CD4-positive, CD25-positive, alpha-beta regulatory T cell (primary cell): ENCODE data around the gene TIAM2. TPM values are rescaled to one million over a fixed set of nuclear protein-coding genes. Genes with fewer than 3 reads are reported as not detected.

Source experiments
- ATAC-seq, 2 donors: fragments of 150-1000 bp; cut with Tn5 transposase; one replicate each; pipeline ENCODE4 v1.10.0; 2021; ENCODE audit warnings: low read depth in 2 of 2, moderate number of reproducible peaks in 2 of 2, moderate library complexity in 1 of 2
- DNase-seq, 3 donors: peaks; one replicate each; pipeline versions ENCODE4 v3.0.0 to v3.0.0-alpha.2; 2012 to 2022; ENCODE audit warnings: mixed read lengths in 1 of 3
- H3K27ac ChIP-seq: one replicate; pipeline ENCODE4 v1.7.0; 2013; ENCODE audit warnings: mild to moderate bottlenecking, low read length; ENCODE audit not compliant: insufficient read depth, poor library complexity, severe bottlenecking
- H3K27me3 ChIP-seq: one replicate; pipeline ENCODE4 v1.7.0; 2013; ENCODE audit warnings: low read length; ENCODE audit not compliant: control insufficient read depth, insufficient read depth
- H3K36me3 ChIP-seq: one replicate; pipeline ENCODE4 v1.7.0; 2013; ENCODE audit warnings: mild to moderate bottlenecking, low read length, moderate library complexity; ENCODE audit not compliant: control insufficient read depth, insufficient read depth
- H3K4me1 ChIP-seq: 2 replicates; pipeline ENCODE4 v1.7.0; 2013; ENCODE audit warnings: mild to moderate bottlenecking, low read length; ENCODE audit not compliant: insufficient read depth, control insufficient read depth, poor library complexity, severe bottlenecking
- H3K4me3 ChIP-seq: one replicate; pipeline ENCODE4 v1.7.0; 2013; ENCODE audit warnings: low read depth, mild to moderate bottlenecking, low read length, moderate library complexity
- H3K9me3 ChIP-seq, 2 experiments: 1 replicate in 1 of 2; 2 replicates in 1 of 2; pipeline ENCODE4 v1.7.0; 2013; ENCODE audit warnings: low read length in 2 of 2, mild to moderate bottlenecking in 1 of 2, moderate library complexity in 1 of 2; ENCODE audit not compliant: control insufficient read depth in 2 of 2
- H3K27ac Mint-ChIP-seq, 3 donors: one replicate each; pipeline ENCODE4 v1.8.0; 2020 to 2022; ENCODE audit warnings: mild to moderate bottlenecking in 3 of 3, mixed read lengths in 3 of 3, moderate library complexity in 2 of 3
- H3K27me3 Mint-ChIP-seq: one replicate; pipeline ENCODE4 v1.8.0; 2022; ENCODE audit warnings: mild to moderate bottlenecking, mixed read lengths
- H3K36me3 Mint-ChIP-seq: one replicate; pipeline ENCODE4 v1.8.0; 2020; ENCODE audit warnings: mixed read lengths
- H3K4me1 Mint-ChIP-seq, 4 donors: one replicate each; pipeline ENCODE4 v1.8.0; 2020 to 2022; ENCODE audit warnings: mixed read lengths in 4 of 4, mild to moderate bottlenecking in 1 of 4
- H3K4me3 Mint-ChIP-seq, 4 donors: one replicate each; pipeline ENCODE4 v1.8.0; 2020 to 2022; ENCODE audit warnings: mild to moderate bottlenecking in 4 of 4, mixed read lengths in 4 of 4, moderate library complexity in 3 of 4
- H3K9me3 Mint-ChIP-seq, 7 donors: one replicate each; pipeline ENCODE4 v1.8.0; 2020 to 2022; ENCODE audit warnings: mixed read lengths in 7 of 7, mild to moderate bottlenecking in 3 of 7, moderate library complexity in 2 of 7
- polyA plus RNA-seq, 4 donors: library from polyadenylated mRNA; unstranded; fragments of 300-500 nt; fragmentation: Illumina TruSeq; gene quantifications; one replicate each; pipeline ENCODE4 v1.2.3, GENCODE V29; 2021
- total RNA-seq: library from RNA; stranded (reverse); gene quantifications from one replicate; pipeline ENCODE4 v1.2.3, GENCODE V29; 2022

TIAM2 gene
- total and polyA plus RNA-seq, 5 donors from 2014 or later: 0.66 to 5.9 (median 1.3) TPM

GRCh38 chr6:155067956-155068615, 73.0 kb downstream of the TIAM2 start:
- H3K4me1 ChIP-seq: no peaks in the 10 kb centered on the region
- ATAC-seq (no peak), DNase-seq (no peak)
- Mint-ChIP-seq H3K27me3 (no peaks in the 10 kb centered on the region), H3K4me3 (no peak overlapping the region), H3K27ac (no peak overlapping the region), H3K36me3 (peaks cover 3% of the 10 kb centered on the region), H3K4me1 (no peaks in the 10 kb centered on the region), H3K9me3 (no peaks in the 10 kb centered on the region)
- no peaks in the 10 kb centered on the region for H3K27me3 ChIP-seq
- no peak overlapping the region for H3K4me3 ChIP-seq
- H3K9me3 ChIP-seq: no peaks in the 10 kb centered on the region
- H3K27ac ChIP-seq: no peak overlapping the region
- H3K36me3 ChIP-seq: no peaks in the 10 kb centered on the region

- no peaks in the 10 kb centered on the region for H3K27me3 Mint-ChIP-seq
- ATAC-seq (no peak), DNase-seq (no peak)
- Histone ChIP-seq H3K4me3 (no peak overlapping the region), H3K27ac (no peak overlapping the region), H3K4me1 (no peaks in the 10 kb centered on the region), H3K9me3 (no peaks in the 10 kb centered on the region), H3K27me3 (no peaks in the 10 kb centered on the region), H3K36me3 (no peaks in the 10 kb centered on the region)
- H3K27ac Mint-ChIP-seq: no peak overlapping the region
- H3K4me3 Mint-ChIP-seq: no peak overlapping the region
- peaks cover 3% of the 10 kb centered on the region for H3K36me3 Mint-ChIP-seq
- no peaks in the 10 kb centered on the region for H3K9me3 Mint-ChIP-seq
- no peaks in the 10 kb centered on the region for H3K4me1 Mint-ChIP-seq
Measured at GRCh38 chr6:155069543-155069942, 74.4 kb downstream of the TIAM2 start.

- H3K9me3 Mint-ChIP-seq: no peaks in the 10 kb centered on the region
- H3K27ac Mint-ChIP-seq: peak overlapping the region in 1 of 3 donors; percentile 32
- no peak for ATAC-seq
- DNase-seq: peak in 1 of 3 donors; percentile 16
- no peak overlapping the region for H3K4me3 Mint-ChIP-seq
- no peak overlapping the region for H3K4me3 ChIP-seq
- no peaks in the 10 kb centered on the region for H3K27me3 ChIP-seq
- H3K36me3 Mint-ChIP-seq: no peaks in the 10 kb centered on the region
- H3K36me3 ChIP-seq: no peaks in the 10 kb centered on the region
- H3K4me1 ChIP-seq: no peaks in the 10 kb centered on the region
- no peaks in the 10 kb centered on the region for H3K27me3 Mint-ChIP-seq
- H3K27ac ChIP-seq: no peak overlapping the region
- H3K9me3 ChIP-seq: no peaks in the 10 kb centered on the region
- H3K4me1 Mint-ChIP-seq: peaks cover 0 to 16% (median 9%) of the 10 kb centered on the region in 4 donors
Measured at GRCh38 chr6:155075930-155076695, 81.0 kb downstream of the TIAM2 start.

- no peaks in the 10 kb centered on the region for H3K27me3 Mint-ChIP-seq
- no peak overlapping the region for H3K27ac Mint-ChIP-seq
- no peak overlapping the region for H3K4me3 ChIP-seq
- H3K27me3 ChIP-seq: no peaks in the 10 kb centered on the region
- no peak for DNase-seq
- H3K36me3 ChIP-seq: no peaks in the 10 kb centered on the region
- H3K36me3 Mint-ChIP-seq: no peaks in the 10 kb centered on the region
- ATAC-seq: no peak
- peaks cover 0 to 16% (median 9%) of the 10 kb centered on the region in 4 donors for H3K4me1 Mint-ChIP-seq
- peak overlapping the region in 1 of 4 donors; percentile 34 for H3K4me3 Mint-ChIP-seq
- H3K9me3 ChIP-seq: no peaks in the 10 kb centered on the region
- H3K4me1 ChIP-seq: no peaks in the 10 kb centered on the region
- no peak overlapping the region for H3K27ac ChIP-seq
- H3K9me3 Mint-ChIP-seq: no peaks in the 10 kb centered on the region
Measured at GRCh38 chr6:155077331-155077730, 82.2 kb downstream of the TIAM2 start.

GRCh38 chr6:155077784-155078183, 82.7 kb downstream of the TIAM2 start:
- Mint-ChIP-seq H3K4me1 (peaks cover 0 to 16% (median 9%) of the 10 kb centered on the region in 4 donors), H3K27ac (no peak overlapping the region)

GRCh38 chr6:155078331-155078745, 83.2 kb downstream of the TIAM2 start:
- Mint-ChIP-seq H3K9me3 (no peaks in the 10 kb centered on the region), H3K27me3 (no peaks in the 10 kb centered on the region), H3K4me1 (peaks cover 0 to 16% (median 9%) of the 10 kb centered on the region in 4 donors), H3K36me3 (no peaks in the 10 kb centered on the region), H3K27ac (peak overlapping the region in 1 of 3 donors; percentile 40), H3K4me3 (no peak overlapping the region)
- no peaks in the 10 kb centered on the region for H3K9me3 ChIP-seq
- H3K4me3 ChIP-seq: no peak overlapping the region
- H3K27me3 ChIP-seq: no peaks in the 10 kb centered on the region
- H3K36me3 ChIP-seq: no peaks in the 10 kb centered on the region
- ATAC-seq (no peak), DNase-seq (no peak)
- no peak overlapping the region for H3K27ac ChIP-seq
- H3K4me1 ChIP-seq: no peaks in the 10 kb centered on the region

More at GRCh38 chr6:155077784-155078183, 82.7 kb downstream of the TIAM2 start:
- DNase-seq: no peak
- no peaks in the 10 kb centered on the region for H3K36me3 Mint-ChIP-seq
- H3K27me3 Mint-ChIP-seq: no peaks in the 10 kb centered on the region
- H3K9me3 Mint-ChIP-seq: no peaks in the 10 kb centered on the region
- Histone ChIP-seq H3K4me3 (no peak overlapping the region), H3K4me1 (no peaks in the 10 kb centered on the region), H3K36me3 (no peaks in the 10 kb centered on the region), H3K9me3 (no peaks in the 10 kb centered on the region), H3K27me3 (no peaks in the 10 kb centered on the region), H3K27ac (no peak overlapping the region)
- no peak overlapping the region for H3K4me3 Mint-ChIP-seq
- ATAC-seq: no peak

GRCh38 chr6:155079985-155080452, 84.9 kb downstream of the TIAM2 start:
- H3K27me3 Mint-ChIP-seq: no peaks in the 10 kb centered on the region
- no peak overlapping the region for H3K4me3 Mint-ChIP-seq
- no peaks in the 10 kb centered on the region for H3K36me3 ChIP-seq
- no peak overlapping the region for H3K4me3 ChIP-seq
- H3K4me1 ChIP-seq: no peaks in the 10 kb centered on the region
- no peak for DNase-seq
- no peak for ATAC-seq
- no peak overlapping the region for H3K27ac ChIP-seq
- no peaks in the 10 kb centered on the region for H3K36me3 Mint-ChIP-seq
- no peaks in the 10 kb centered on the region for H3K9me3 Mint-ChIP-seq
- no peaks in the 10 kb centered on the region for H3K27me3 ChIP-seq
- peak overlapping the region in 2 of 3 donors; percentile 16 to 65 for H3K27ac Mint-ChIP-seq
- H3K4me1 Mint-ChIP-seq: peaks cover 0 to 12% (median 7%) of the 10 kb centered on the region in 4 donors
- H3K9me3 ChIP-seq: no peaks in the 10 kb centered on the region
